HCT116 (cell line): ENCODE measurements around the gene PXDN.

ENCODE experiments used
- CEBPB ChIP-seq: IDR thresholded peaks from 2 replicates; pipeline ENCODE4 v1.6.1; 2012; ENCODE audit warnings: low read depth
- ELF1 ChIP-seq: IDR thresholded peaks from 2 replicates; pipeline ENCODE4 v1.6.1; 2012; ENCODE audit warnings: low read depth, borderline replicate concordance
- EZH2 ChIP-seq: fragments of 200-600 bp; sonication (generic); IDR thresholded peaks from 2 replicates; pipeline ENCODE4 v1.6.1; 2017; ENCODE audit warnings: antibody characterized with exemption, mixed run types
- EZH2phosphoT487 ChIP-seq: fragments of 200-600 bp; IDR thresholded peaks from 2 replicates; pipeline ENCODE4 v1.6.1; 2018; ENCODE audit warnings: antibody characterized with exemption, borderline replicate concordance
- JUND ChIP-seq: IDR thresholded peaks from 2 replicates; pipeline ENCODE4 v1.6.1; 2012
- POLR2A ChIP-seq: IDR thresholded peaks from 2 replicates; pipeline ENCODE4 v1.7.0; 2011; ENCODE audit warnings: borderline replicate concordance; ENCODE audit not compliant: insufficient read depth, insufficient read length; ENCODE audit errors: extremely low read depth
- POLR2AphosphoS5 ChIP-seq: IDR thresholded peaks from 2 replicates; pipeline ENCODE4 v1.6.1; 2011; ENCODE audit warnings: mild to moderate bottlenecking, low read depth, low read length, moderate library complexity
- REST ChIP-seq: IDR thresholded peaks from 2 replicates; pipeline ENCODE4 v1.6.1; 2012; ENCODE audit warnings: low read depth
- SRF ChIP-seq: IDR thresholded peaks from 2 replicates; pipeline ENCODE4 v1.6.1; 2012; ENCODE audit warnings: low read depth
- TCF7L2 ChIP-seq: IDR thresholded peaks from 2 replicates; pipeline ENCODE4 v1.7.0; 2011; ENCODE audit warnings: borderline replicate concordance, inconsistent platforms; ENCODE audit not compliant: insufficient read depth, insufficient read length; ENCODE audit errors: extremely low read depth
- ZBTB33 ChIP-seq: IDR thresholded peaks from 2 replicates; pipeline ENCODE4 v1.6.1; 2011; ENCODE audit warnings: mild to moderate bottlenecking, low read length, moderate library complexity; ENCODE audit not compliant: insufficient replicate concordance; ENCODE audit errors: extremely low read depth
- TF ChIP-seq, protein P1 (sequence below), 3 experiments: fragments of 200-600 bp in 1 of 3; sonication (generic) in 1 of 3; IDR thresholded peaks in 2 of 3; conservative IDR thresholded peaks in 1 of 3; 2 replicates each; pipeline ENCODE4 v1.5.1; 2012 to 2017; ENCODE audit warnings: low read depth in 2 of 3, low read length in 2 of 3, antibody characterized with exemption in 1 of 3, borderline replicate concordance in 1 of 3, control low read depth in 1 of 3, mild to moderate bottlenecking in 1 of 3, mixed read lengths in 1 of 3, mixed run types in 1 of 3, moderate library complexity in 1 of 3; ENCODE audit not compliant: insufficient read depth in 1 of 3
- TF ChIP-seq, protein P2 (sequence below): IDR thresholded peaks from 2 replicates; pipeline ENCODE4 v1.6.1; 2012

DNA sequence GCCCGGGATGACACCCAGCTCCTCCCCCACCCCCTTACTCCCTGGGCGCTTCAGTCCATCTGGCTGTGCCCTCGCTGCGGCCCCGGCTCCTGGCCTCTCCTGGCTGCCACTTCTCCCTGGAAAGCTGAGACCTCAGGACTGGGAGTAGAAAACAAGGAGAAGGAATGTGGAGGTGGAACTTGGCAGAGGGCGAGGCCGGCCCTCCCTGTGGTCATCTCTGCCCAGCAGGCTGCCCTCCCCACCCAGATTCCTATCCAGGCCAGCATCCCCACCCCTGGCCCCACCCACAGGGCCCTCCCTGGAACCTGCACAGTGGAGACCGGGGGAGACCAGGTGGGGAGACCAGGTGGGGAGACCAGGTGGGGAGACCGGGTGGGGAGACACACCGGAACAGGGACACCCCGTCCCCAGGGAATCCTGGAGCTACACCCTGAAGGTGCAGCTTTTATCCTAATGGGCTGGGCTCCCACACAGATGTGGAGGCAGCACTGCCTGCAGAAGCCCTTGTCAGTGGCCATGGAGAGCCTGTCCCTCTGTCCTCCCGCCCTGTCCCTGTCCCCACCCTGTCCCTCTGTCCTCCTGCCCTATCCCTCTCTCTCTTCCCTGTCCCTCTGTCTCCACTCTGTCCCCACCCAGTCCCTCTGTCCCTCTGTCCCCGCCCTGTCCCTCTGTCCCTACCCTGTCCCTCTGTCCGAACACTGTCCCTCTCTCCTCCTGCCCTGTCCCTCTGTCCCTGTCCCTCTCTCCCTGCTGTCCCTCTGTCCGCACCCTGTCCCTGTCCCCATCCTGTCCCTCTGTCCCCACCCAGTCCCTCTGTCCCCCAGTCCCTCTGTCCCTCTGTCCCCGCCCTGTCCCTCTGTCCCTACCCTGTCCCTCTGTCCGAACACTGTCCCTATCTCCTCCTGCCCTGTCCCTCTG, 157.1 kb downstream of the PXDN start:
- TF ChIP-seq, protein P1, sequence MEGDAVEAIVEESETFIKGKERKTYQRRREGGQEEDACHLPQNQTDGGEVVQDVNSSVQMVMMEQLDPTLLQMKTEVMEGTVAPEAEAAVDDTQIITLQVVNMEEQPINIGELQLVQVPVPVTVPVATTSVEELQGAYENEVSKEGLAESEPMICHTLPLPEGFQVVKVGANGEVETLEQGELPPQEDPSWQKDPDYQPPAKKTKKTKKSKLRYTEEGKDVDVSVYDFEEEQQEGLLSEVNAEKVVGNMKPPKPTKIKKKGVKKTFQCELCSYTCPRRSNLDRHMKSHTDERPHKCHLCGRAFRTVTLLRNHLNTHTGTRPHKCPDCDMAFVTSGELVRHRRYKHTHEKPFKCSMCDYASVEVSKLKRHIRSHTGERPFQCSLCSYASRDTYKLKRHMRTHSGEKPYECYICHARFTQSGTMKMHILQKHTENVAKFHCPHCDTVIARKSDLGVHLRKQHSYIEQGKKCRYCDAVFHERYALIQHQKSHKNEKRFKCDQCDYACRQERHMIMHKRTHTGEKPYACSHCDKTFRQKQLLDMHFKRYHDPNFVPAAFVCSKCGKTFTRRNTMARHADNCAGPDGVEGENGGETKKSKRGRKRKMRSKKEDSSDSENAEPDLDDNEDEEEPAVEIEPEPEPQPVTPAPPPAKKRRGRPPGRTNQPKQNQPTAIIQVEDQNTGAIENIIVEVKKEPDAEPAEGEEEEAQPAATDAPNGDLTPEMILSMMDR (IDR thresholded peaks at IDR 0.05 in 2 of 3, conservative IDR thresholded peaks at IDR 0.05 in 1 of 3; ENCODE audit: borderline replicate concordance in 1 of 3, insufficient read depth in 1 of 3, low read depth in 2 of 3, low read length in 2 of 3) = no peak
- no peak for TF ChIP-seq ELF1
- no peak for TF ChIP-seq POLR2A
- TF ChIP-seq EZH2 = no peak
- no peak for TF ChIP-seq CEBPB
- TF ChIP-seq, protein P2, sequence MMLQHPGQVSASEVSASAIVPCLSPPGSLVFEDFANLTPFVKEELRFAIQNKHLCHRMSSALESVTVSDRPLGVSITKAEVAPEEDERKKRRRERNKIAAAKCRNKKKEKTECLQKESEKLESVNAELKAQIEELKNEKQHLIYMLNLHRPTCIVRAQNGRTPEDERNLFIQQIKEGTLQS = no peak
- TF ChIP-seq POLR2AphosphoS5 = no peak
- TF ChIP-seq TCF7L2 = no peak
- no peak for TF ChIP-seq JUND
- no peak for TF ChIP-seq REST
- no peak for TF ChIP-seq SRF
- no peak for TF ChIP-seq EZH2phosphoT487
- TF ChIP-seq ZBTB33 = no peak
